GM03348 (cell line): ENCODE measurements around the gene COL7A1.
A peak's percentile ranks its signal among the peaks of the same experiment; 100 is the strongest.

Experiments used
- DNase-seq: peaks from one replicate; pipeline ENCODE4 v3.0.0; 2012; ENCODE audit warnings: low spot score

COL7A1 gene

GRCh38 chr3:48595075-48595525 lies at the start of gene COL7A1:
TSS of gene COL7A1 (minus strand) at chr3:48595329. CDS start at chr3:48595159, 170 bp downstream.
- DNase-seq: peak; percentile 63

GRCh38 chr3:48642605-48643004 lies 47.5 kb upstream of the COL7A1 start:
- no peak for DNase-seq

GRCh38 chr3:48641396-48641795 lies 46.3 kb upstream of the COL7A1 start:
- no peak for DNase-seq

GRCh38 chr3:48639944-48640606 lies 44.9 kb upstream of the COL7A1 start:
- DNase-seq: no peak

- no peak for DNase-seq
Measured at GRCh38 chr3:48637305-48637704, 42.2 kb upstream of the COL7A1 start.

- DNase-seq: no peak
Measured at GRCh38 chr3:48636149-48636655, 41.1 kb upstream of the COL7A1 start.

GRCh38 chr3:48635222-48636021 lies 40.3 kb upstream of the COL7A1 start, which contains the start of gene SLC26A6:
TSS of gene SLC26A6 (minus strand) at chr3:48635461. CDS start at chr3:48635393, 68 bp downstream.
- DNase-seq: peak; percentile 100

GRCh38 chr3:48634661-48635221 lies 39.6 kb upstream of the COL7A1 start:
- DNase-seq: peak; percentile 88

GRCh38 chr3:48633743-48634142 lies 38.6 kb upstream of the COL7A1 start:
- DNase-seq: no peak

GRCh38 chr3:48633256-48633655 lies 38.1 kb upstream of the COL7A1 start:
- no peak for DNase-seq

GRCh38 chr3:48631516-48632448 lies 36.7 kb upstream of the COL7A1 start:
- DNase-seq: no peak

GRCh38 chr3:48630833-48631232 lies 35.7 kb upstream of the COL7A1 start:
- no peak for DNase-seq

GRCh38 chr3:48630407-48630806 lies 35.3 kb upstream of the COL7A1 start:
- no peak for DNase-seq

- no peak for DNase-seq
Measured at GRCh38 chr3:48629894-48630293, 34.8 kb upstream of the COL7A1 start.

GRCh38 chr3:48628277-48629017 lies 33.3 kb upstream of the COL7A1 start:
- DNase-seq: no peak

GRCh38 chr3:48625600-48625999 lies 30.5 kb upstream of the COL7A1 start:
- no peak for DNase-seq

- DNase-seq: no peak
Measured at GRCh38 chr3:48624767-48625166, 29.6 kb upstream of the COL7A1 start.

- no peak for DNase-seq
Measured at GRCh38 chr3:48623851-48624547, 28.9 kb upstream of the COL7A1 start.

GRCh38 chr3:48621461-48621869 lies 26.3 kb upstream of the COL7A1 start, which contains the start of gene TMEM89:
TSS of gene TMEM89 (minus strand) at chr3:48621769. CDS start at chr3:48621756, 13 bp downstream.
- DNase-seq: no peak
